KBM-7 (cell line): ENCODE results near the gene PLA2G1B.

Experiments
- DNase-seq: peaks from one replicate; pipeline ENCODE4 v3.0.0-alpha.2; 2015
- in situ Hi-C: fragments of 300-500 bp; cut with MboI; formaldehyde crosslinking; loops from 2 replicates; pipeline ENCODE4 v1.14.3; 2020; ENCODE audit warnings: low sequenced_read_pairs, low pct_unique_long_range_greater_than_20kb, mixed read lengths

The PLA2G1B gene

DNA sequence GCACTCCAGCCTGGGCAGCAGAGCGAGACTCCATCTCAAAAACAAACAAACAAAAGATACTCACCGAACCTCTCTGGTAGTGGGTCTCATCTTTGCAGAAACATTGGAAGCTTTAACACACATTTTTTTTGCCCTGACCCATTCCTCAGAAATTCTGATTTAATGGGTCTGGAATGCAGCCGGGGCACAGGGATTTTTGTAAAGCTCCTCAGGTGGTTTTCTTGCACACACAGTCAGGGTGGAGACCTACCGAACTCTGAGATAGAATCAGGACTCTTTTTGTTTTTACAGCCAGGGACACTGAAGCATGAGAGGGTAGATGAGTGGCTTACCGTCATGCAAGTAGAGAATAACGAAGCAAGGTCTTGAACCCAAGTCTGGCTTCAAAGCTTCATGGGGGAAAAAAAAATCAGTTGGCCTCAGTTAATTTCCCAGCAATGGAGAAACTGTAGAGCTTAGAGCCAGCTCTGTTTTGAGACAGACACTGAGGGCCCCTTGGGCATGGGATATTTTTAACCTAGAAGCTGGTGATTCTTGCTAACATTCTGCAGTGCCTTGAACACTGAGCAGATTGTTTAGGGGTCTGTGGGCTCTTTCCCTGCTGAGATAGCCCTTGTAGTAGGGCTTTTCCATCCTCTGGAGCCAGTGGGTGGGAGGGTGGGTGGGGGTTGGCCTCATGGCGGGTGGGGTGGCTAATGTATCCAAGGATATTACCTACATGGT, 40.6 kb downstream of the PLA2G1B start:
- DNase-seq: no peak
- in situ Hi-C loops: no loop called here

DNA sequence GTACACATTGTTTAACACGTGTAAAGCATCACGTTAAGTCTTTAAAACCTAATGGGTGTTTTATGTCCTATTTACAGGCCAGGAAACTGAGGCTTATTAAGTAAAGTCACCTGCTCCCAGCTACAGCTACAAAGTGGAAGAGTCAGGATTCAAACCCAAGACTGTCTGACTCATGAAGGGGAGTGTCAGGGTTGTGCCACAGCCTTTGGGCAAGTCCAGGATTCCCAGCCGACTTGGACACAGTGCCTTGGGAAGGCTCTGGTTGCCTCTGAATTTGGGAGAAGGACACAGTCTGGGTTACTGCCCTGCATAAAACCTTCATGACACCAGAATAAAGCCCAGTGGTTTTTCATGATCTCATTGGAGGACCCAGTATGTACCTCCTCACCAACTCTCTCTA, 43.2 kb downstream of the PLA2G1B start:
- DNase-seq: no peak
- in situ Hi-C loops: no loop called here

DNA sequence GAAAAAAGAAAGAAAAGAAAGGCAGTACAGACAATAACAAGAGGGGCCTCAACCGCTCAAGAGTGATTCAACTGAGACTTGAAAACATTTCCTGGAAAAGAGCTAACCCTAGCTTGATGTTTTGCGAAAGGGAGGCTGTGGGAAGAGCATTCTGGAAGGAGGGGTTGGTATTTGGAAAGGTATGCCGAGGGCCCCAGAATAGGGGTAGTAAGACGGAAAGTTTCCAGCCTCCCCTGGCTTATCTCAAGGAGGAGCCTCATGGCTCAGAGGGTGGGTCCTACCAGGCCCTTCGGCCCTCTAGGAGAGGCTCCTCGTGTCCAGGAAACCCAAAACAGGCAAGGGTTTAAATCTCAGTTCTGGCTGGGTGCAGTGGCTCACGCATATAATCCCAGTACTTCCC, 44.3 kb downstream of the PLA2G1B start:
- in situ Hi-C loops: no loop called here
- no peak for DNase-seq

- in situ Hi-C loops: no loop called here
- no peak for DNase-seq
These were observed 49.2 kb downstream of the PLA2G1B start for GRCh38 chr12:120278137-120279069.

GRCh38 chr12:120276734-120277133, 50.8 kb downstream of the PLA2G1B start:
- no peak for DNase-seq
- in situ Hi-C loops: no loop called here
